ENCODE data around the gene VPS45. TPM values are rescaled to one million over a fixed set of nuclear protein-coding genes. Genes with fewer than 3 reads are reported as not detected.
"Not testable (repeated sequence)": the region's sequence is repeated elsewhere in the genome, so short reads cannot be mapped to it uniquely, and the experiment has no call there.

The VPS45 gene
- total RNA-seq, 4 donors from 2014 or later = 27.7 to 30.9 (median 29.3) TPM

DNA sequence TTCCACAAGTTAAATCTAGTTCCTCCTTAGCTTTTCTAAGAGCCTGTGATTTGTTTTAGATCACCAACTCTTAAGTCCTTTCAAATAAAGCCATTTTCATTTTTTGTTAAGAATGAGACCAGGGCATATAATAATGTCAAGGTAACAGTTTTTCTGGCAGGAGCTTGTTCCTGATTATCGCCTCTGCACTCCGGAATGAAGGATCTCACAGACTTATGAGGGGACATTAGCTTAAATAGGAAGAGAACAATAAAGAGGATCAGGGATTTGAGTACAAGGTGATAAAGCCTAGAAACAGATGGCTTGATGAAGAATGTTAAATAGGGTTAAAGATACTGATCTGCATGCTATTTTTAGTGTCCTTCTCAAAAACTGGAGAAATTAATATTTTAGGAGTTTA, 43.4 kb upstream of the VPS45 start:
- no peak for DNase-seq (ENCODE audit: low spot score in 2 of 2)
- no peak for TF ChIP-seq POLR2A (IDR thresholded peaks at IDR 0.05)
- TF ChIP-seq, protein P1, sequence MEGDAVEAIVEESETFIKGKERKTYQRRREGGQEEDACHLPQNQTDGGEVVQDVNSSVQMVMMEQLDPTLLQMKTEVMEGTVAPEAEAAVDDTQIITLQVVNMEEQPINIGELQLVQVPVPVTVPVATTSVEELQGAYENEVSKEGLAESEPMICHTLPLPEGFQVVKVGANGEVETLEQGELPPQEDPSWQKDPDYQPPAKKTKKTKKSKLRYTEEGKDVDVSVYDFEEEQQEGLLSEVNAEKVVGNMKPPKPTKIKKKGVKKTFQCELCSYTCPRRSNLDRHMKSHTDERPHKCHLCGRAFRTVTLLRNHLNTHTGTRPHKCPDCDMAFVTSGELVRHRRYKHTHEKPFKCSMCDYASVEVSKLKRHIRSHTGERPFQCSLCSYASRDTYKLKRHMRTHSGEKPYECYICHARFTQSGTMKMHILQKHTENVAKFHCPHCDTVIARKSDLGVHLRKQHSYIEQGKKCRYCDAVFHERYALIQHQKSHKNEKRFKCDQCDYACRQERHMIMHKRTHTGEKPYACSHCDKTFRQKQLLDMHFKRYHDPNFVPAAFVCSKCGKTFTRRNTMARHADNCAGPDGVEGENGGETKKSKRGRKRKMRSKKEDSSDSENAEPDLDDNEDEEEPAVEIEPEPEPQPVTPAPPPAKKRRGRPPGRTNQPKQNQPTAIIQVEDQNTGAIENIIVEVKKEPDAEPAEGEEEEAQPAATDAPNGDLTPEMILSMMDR (IDR thresholded peaks at IDR 0.05) = no peak

DNA sequence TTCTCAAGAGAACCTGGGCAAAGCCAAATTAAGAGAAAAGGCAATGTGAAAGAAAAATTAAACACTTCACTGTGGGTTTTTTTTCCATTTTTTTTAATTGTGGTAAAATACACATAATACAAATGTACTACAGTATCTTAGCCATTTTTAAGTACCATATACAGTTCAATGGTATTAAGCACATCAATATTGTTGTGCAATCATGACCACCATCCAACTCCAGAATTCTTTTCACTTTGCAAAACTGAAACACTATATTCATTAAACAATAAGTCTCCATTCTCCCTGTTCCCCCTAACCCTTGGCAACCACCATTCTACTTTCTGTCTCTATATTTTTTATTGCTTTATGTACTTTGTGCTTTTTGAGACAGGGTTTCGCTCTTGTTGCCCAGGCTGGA, 39.3 kb upstream of the VPS45 start:
- DNase-seq (ENCODE audit: low spot score in 2 of 2) = no peak
- intact Hi-C loops (cut with DNase I; ENCODE audit: low total_unique reads) = no loop called here
- 95 to 100% methylated on average over 1 of the region's 1 CpG for WGBS, 2 donors
- no peak overlapping the region for H3K4me3 ChIP-seq (ENCODE audit: low read depth, poor library complexity, severe bottlenecking)
- TF ChIP-seq POLR2A (IDR thresholded peaks at IDR 0.05) = no peak
- TF ChIP-seq, protein P1 (IDR thresholded peaks at IDR 0.05) = no peak

More for the DNA sequence above, 43.4 kb upstream of the VPS45 start:
- intact Hi-C loops (cut with DNase I; ENCODE audit: low total_unique reads) = no loop called here
- WGBS, 2 donors = 90 to 94% methylated on average over 2 of the region's 2 CpGs
- no peak overlapping the region for H3K4me3 ChIP-seq (ENCODE audit: low read depth, poor library complexity, severe bottlenecking)

DNA sequence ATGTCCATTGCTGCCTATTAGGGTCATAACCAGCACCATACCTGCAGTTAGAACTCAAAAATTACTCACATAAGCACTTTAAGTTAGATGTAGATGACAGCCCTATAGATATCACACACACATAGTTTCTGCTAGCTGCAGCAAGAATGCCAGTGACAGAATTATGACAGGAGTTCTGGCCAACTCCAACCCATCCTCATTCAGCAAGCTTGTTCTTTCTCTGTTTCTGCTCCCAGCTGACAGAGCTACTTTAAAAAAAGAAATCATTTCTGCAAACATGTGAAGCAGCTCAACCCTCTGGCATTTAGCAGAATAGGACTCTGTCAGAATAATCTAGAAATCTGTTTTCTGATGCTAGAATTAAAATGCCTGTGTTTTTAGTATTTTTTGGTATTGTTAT, 33.2 kb upstream of the VPS45 start:
- H3K4me3 ChIP-seq (ENCODE audit: low read depth, poor library complexity, severe bottlenecking) = no peak overlapping the region
- no peak for DNase-seq (ENCODE audit: low spot score in 2 of 2)
- TF ChIP-seq POLR2A (IDR thresholded peaks at IDR 0.05) = no peak
- TF ChIP-seq, protein P1 (IDR thresholded peaks at IDR 0.05) = no peak
- intact Hi-C loops (cut with DNase I; ENCODE audit: low total_unique reads) = no loop called here

DNA sequence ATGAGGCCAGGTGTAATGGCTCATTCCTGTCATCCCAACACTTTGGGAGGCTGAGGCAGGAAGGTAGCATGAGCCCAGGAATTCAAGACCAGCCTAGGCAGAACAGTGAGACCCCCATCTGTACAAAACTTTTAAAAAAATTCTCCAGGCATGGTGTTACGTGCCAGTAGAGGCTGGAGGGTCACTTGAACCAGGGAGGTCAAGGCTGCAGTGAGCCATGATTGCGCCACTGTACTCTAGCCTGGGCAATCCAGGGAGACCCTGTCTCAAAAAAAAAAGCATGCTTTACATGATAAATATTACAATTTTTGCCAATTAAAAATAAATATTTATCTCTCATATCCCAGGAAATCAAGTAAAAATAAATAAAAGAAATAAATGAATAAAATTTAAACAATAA, 17.6 kb upstream of the VPS45 start:
- WGBS, 2 donors = 89 to 94% methylated on average over 2 of the region's 2 CpGs
- intact Hi-C loops (cut with DNase I; ENCODE audit: low total_unique reads) = loop anchor here (5.0 kb wide), 1 partner anchor 722 kb away; no protein-coding TSS in a partner anchor
- DNase-seq (ENCODE audit: low spot score in 2 of 2) = no peak
- TF ChIP-seq, protein P1 (IDR thresholded peaks at IDR 0.05) = no peak
- no peak for TF ChIP-seq POLR2A (IDR thresholded peaks at IDR 0.05)
- H3K4me3 ChIP-seq (ENCODE audit: low read depth, poor library complexity, severe bottlenecking) = no peak overlapping the region

DNA sequence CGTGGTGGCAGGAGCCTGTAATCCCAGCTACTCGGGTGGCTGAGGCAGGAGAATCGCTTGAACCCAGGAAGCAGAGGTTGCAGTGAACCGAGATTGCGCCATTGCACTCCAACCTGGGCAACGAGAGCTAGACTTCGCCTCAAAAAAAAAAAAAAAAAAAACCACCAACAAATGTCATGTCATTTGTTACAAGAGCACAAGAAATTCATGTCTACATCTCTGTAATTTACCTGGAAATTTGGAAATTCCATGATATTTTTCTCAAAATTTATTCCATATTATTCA, 16.5 kb upstream of the VPS45 start:
- TF ChIP-seq, protein P1 (IDR thresholded peaks at IDR 0.05) = no peak
- no peak for TF ChIP-seq POLR2A (IDR thresholded peaks at IDR 0.05)
- no peak for DNase-seq (ENCODE audit: low spot score in 2 of 2)
- 61 to 66% methylated on average over 7 of the region's 7 CpGs for WGBS, 2 donors
- intact Hi-C loops (cut with DNase I; ENCODE audit: low total_unique reads) = no loop called here
- H3K4me3 ChIP-seq (ENCODE audit: low read depth, poor library complexity, severe bottlenecking) = no peak overlapping the region

DNA sequence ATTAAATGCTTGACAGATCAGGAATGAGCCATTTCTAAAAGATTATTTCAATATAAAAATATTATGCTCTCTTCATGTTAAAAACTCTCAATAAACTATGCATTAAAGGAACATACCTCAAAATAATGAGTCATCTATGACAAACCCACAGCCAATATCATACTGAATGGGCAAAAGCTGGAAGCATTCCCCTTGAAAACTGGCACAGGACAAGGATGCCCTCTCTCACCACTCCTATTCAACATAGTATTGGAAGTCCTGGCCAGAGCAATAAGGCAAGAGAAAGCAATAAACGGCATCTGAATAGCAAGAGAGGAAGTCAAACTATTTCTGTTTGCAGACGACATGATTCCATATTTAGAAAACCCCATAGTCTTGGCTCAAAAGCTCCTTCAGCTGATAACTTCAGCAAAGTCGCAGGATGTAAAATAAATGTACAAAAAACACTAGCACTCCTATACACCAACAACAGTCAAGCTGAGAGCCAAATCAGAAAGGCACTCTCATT, 15.6 kb upstream of the VPS45 start:
- WGBS, 2 donors = 43 to 50% methylated on average over 3 of the region's 3 CpGs
- intact Hi-C loops (cut with DNase I; ENCODE audit: low total_unique reads); H3K4me3 ChIP-seq (ENCODE audit: low read depth, poor library complexity, severe bottlenecking); DNase-seq (ENCODE audit: low spot score in 2 of 2): not testable (repeated sequence)

All from lower leg skin (tissue), 4 donors.